ENCODE measurements around the gene FRMD3. TPM values are rescaled to one million over a fixed set of nuclear protein-coding genes. Genes with fewer than 3 reads are reported as not detected.

Gene FRMD3
- total RNA-seq, 1 experiment from 2014 or later: 2.0 TPM

DNA sequence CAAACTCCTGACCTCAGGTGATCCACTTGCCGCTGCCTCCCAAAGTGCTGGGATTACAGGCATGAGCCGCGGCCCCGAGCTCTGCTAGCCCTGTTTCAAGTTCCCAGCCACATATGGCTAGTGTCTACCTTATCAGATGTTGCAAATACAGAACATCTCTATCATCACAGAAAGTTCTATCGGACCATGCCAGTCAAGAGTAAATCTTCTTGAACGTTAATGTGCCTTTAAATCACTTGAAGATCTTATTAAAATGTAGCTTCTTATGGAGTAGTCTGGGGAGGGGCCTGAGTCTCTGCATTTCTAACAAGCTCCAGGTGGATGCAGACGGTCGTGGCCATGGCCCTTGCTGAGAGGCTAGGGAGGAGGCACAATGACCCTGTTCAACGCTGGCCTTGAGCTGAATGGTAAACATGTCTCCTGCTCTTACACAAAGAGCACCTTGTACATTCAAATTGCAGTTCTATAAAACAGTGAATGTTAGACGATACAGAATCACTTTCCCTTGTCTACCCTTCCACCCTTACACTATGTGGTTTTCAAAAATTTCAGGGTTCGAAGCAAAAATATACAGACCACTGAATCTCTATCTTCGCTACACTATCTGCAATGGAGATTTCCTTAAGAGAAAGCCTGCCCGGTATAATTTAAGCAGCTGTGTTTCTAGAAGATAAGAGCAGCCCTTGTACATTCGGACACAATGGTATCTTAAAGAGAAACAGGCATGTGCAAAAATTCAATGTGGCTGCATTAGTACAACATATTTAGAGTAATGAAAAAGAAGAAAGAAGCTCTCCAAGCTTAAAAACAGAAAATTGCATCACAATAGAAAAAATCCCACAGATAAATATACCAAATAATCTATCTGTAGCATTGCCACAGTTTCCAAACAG lies 114.1 kb downstream of the FRMD3 start:
- in situ Hi-C loops (cut with HindIII; ENCODE audit: low pct_unique_long_range_greater_than_20kb, low sequenced_read_pairs): no loop called here
- DNase-seq (ENCODE audit: low read depth): no peak

DNA sequence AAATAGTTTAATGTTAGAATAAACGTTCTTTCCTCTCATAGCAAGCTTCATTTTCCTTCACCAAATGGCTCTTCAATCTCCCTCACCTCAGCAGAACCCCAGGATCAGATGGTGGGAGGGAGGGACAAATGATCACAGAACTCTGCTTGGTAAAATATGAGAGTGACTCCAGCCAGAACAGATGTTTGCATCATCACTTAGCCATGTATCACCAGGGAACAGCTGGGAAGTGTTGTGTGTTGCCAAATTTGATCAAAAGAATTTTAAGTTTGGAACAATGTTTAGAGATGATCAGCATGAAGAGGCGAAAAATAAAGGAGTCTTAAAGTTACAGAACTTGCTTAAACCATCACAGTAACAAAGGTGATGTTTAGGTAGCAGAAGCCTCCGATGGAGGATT lies 115.7 kb downstream of the FRMD3 start:
- no peak for DNase-seq (ENCODE audit: low read depth)
- in situ Hi-C loops (cut with HindIII; ENCODE audit: low pct_unique_long_range_greater_than_20kb, low sequenced_read_pairs): no loop called here

DNA sequence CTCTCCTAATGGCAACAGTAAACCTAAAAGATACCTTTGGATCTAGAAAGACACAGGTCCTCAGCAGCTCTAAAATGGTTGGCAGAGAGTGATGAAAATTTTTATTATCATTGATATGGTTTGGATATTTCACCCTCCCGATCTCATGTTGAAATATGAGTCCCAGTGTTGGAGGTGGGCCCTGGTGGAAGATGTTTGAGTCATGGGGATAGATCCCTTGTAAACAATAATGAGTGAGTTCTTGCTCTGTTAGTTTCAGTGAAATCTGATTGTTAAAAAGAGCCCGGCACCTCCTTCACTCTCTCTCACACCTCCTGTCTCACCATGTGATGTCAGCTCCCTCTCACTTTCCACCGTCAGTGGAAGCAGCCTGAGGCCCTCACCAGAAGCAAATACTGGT lies 117.7 kb downstream of the FRMD3 start:
- DNase-seq (ENCODE audit: low read depth): no peak
- in situ Hi-C loops (cut with HindIII; ENCODE audit: low pct_unique_long_range_greater_than_20kb, low sequenced_read_pairs): no loop called here

DNA sequence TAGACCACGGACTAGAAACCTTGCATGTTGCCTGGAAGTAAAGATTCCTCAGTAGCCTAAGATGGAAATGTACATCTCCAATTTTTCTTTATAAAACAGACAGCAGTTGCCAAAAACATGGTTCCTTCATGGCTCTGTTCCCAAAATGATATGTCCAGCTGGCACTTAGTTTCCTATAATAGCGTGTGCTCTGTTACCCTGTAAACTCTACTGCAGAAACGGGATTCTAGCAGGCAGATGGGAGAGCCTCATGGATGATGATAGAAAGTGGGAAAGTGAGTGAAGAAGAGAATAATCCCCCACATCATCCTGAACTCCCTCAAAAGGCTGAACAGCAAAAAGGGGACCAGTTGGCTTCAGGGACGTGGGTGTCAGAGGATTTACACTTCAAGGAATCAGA lies 118.2 kb downstream of the FRMD3 start:
- in situ Hi-C loops (cut with HindIII; ENCODE audit: low pct_unique_long_range_greater_than_20kb, low sequenced_read_pairs): no loop called here
- DNase-seq (ENCODE audit: low read depth): no peak

DNA sequence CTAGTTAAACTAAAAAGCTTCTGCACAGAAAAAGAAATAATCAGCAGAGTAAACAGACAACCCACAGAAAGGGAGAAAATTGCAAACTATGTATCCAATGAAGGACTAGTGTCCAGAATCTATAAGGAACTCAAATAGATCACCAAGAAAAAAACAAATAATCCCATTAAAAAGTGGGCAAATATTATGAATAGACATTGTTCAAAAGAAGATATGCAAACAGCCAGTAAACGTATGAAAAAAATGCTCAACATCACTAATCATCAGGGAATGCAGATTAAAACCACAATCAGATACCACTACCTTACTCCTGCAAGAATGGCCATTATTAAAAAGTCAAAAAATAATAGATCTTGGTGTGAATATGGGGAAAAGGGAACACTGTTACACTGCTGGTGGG lies 119.9 kb downstream of the FRMD3 start:
- in situ Hi-C loops (cut with HindIII; ENCODE audit: low pct_unique_long_range_greater_than_20kb, low sequenced_read_pairs): no loop called here
- no peak for DNase-seq (ENCODE audit: low read depth)

DNA sequence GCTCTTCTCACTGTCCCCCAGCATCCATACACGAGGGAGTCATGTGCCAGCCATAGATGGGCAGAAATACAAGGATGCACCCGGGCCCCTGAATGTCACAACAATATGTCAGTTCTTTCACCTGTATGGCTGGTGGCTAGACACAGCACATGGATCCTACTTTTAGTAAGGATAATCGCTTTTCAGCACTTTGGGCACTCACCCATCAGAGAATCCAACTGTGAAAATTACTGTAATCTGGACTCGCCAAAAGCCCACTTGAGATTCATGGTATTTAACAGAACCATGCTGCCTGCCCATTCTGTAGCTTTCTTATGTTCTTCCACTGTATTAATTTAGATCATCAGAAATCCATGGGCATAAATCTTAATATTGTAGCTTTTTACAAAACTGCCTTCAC lies 124.8 kb downstream of the FRMD3 start:
- in situ Hi-C loops (cut with HindIII; ENCODE audit: low pct_unique_long_range_greater_than_20kb, low sequenced_read_pairs): no loop called here
- DNase-seq (ENCODE audit: low read depth): no peak

DNA sequence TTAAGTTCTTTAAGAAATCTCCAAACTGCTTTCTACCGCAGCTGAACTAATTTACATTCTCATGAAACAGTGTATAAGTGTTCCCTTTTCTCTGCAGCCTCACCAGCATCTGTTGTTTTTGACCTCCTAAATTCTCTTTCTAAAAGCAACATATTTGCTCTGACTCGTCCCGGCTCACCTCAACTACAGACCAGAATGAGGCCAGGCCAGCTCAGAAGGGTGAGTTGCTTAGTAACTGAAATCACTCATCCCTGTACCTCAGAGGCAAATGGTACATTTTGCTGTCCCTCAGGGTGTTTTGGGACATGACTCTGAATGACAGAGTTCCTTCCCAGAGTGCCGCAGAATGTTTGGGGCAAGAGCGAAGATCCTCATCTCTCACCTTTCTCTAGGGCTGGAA lies 127.5 kb downstream of the FRMD3 start:
- no peak for DNase-seq (ENCODE audit: low read depth)
- in situ Hi-C loops (cut with HindIII; ENCODE audit: low pct_unique_long_range_greater_than_20kb, low sequenced_read_pairs): no loop called here

DNA sequence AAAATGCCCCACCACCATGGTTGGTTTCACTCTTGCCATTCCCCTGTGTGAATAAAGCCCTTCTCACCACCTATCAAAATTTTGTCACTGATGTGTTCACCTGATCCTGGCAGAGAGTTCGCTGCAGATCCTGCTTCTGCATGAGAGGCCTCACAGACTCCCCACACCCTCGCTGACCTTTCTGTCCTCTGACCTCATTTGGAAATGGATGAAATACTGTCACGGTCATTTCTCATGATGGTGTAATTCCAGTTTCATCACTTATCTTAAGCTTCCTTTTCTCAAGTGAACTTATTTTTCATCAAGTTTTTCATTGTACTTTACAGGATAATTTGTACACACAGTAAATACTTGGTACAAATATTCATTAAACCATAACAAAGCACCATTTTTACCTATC lies 131.3 kb downstream of the FRMD3 start:
- no peak for DNase-seq (ENCODE audit: low read depth)
- in situ Hi-C loops (cut with HindIII; ENCODE audit: low pct_unique_long_range_greater_than_20kb, low sequenced_read_pairs): no loop called here

DNA sequence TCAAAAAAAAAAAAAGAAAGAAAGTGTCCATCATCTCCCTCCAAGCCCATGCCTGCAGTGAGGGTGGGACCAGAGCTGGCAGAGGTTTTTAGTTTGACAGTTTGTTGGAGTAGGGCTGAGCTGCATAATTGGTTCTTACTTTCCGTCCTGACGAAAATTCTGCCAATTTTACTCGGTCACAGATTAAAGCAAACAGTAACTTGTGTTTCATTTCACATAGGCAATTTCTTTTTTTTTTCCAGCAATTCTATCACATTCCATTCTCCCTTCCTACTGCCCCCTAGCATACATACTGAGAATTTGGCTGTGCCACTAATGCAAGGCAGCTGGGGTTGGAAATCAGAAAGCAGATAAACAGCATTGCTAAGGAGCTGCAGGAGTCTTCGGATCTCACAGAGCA lies 132.4 kb downstream of the FRMD3 start:
- in situ Hi-C loops (cut with HindIII; ENCODE audit: low pct_unique_long_range_greater_than_20kb, low sequenced_read_pairs): no loop called here
- no peak for DNase-seq (ENCODE audit: low read depth)

DNA sequence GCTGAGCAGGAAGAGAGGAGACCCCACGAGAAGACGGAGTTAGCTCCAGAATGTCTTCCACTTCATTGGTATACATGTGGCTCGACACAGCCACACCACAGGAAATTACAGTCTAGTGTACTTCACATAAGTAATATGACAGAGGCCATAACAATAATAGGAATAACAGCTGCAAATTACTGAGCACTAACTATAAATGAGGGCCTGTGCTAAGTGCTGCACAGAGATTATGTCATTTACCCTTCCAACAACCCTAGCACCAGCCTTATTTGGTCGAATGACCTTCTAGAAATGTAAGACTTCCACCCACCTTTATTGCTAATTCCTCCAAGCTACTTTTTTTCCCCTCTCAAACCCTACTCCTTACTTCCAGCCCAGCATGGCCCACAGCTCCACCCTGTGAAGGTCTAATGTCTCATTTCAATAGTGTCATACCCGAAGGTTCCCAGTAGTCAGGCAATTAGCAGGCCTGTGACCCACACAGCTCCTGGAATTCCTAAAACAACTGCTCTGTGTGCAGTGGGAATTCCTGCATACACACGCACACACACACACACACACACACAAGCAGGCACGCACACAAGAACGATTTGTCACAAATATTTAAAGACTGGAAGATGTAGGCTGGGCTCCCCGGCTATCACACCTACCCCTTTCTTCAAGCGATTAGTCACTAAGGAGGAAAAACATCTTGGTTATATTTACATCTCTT lies 134.5 kb downstream of the FRMD3 start:
- in situ Hi-C loops (cut with HindIII; ENCODE audit: low pct_unique_long_range_greater_than_20kb, low sequenced_read_pairs): no loop called here
- peak; percentile 6 for DNase-seq (ENCODE audit: low read depth)

DNA sequence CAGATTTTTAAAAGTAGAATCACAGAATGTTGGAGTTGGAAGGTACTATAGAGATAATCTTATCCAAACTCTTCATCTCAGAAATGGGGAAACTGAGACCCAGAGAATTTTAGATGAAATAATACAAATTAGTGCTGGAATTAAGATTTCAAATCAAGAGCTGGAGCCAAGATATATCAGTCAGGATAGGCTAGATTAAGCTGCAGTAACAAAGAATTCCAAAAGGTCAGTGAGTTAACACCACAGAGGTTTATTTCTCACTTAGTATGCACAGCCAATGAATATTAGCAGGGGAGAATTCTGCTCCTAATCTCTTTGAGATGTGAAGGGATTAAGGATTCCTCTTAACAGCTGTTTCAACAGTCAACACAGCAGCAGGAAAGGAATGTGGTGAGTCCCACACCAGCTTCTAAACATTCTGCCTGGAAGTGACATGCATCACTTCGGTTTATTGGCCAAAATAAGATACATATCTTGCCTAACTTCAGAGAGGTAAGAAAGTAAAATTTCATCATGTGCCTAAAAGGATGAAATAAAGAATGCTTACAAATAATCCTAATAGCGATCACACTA lies 136.8 kb downstream of the FRMD3 start:
- in situ Hi-C loops (cut with HindIII; ENCODE audit: low pct_unique_long_range_greater_than_20kb, low sequenced_read_pairs): no loop called here
- no peak for DNase-seq (ENCODE audit: low read depth)

DNA sequence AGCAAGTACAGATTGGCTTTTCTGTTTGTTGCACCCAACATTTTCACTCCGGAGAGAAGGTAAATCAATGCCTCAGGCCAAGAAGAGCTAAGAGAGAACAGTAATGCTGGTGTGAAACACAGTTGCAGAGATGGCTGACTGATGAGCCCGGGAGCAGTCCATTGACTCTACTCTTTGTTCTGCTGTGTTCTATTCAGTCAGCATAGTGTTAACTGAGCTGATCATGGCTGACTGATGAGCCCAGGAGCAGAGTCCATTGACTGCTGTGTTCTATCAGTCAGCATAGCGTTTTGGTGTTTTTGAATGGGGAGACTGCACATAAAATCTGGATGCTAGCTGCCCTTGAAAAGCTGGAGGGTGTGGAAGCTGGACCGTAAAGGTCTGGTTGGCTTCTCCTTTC lies 141.4 kb downstream of the FRMD3 start:
- in situ Hi-C loops (cut with HindIII; ENCODE audit: low pct_unique_long_range_greater_than_20kb, low sequenced_read_pairs): no loop called here
- DNase-seq (ENCODE audit: low read depth): no peak

DNA sequence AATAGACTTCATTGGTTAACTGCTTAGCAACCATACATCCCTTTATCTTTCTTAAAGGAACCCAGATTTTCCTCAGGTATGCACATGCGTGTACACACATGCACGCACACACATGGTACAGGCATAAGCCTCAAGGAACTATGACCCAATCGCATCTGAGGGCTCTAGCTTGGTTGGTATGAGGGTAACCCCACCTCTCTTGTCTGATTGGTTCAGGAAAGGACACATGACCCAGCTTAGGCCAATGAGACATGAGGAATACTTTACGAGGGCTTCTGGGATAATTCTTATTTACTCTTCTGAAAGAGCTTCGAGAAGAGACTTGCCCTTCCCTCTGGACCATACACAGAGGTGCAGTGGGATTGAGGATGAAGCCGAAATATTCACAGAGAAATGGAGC lies 141.9 kb downstream of the FRMD3 start:
- no peak for DNase-seq (ENCODE audit: low read depth)
- in situ Hi-C loops (cut with HindIII; ENCODE audit: low pct_unique_long_range_greater_than_20kb, low sequenced_read_pairs): no loop called here

DNA sequence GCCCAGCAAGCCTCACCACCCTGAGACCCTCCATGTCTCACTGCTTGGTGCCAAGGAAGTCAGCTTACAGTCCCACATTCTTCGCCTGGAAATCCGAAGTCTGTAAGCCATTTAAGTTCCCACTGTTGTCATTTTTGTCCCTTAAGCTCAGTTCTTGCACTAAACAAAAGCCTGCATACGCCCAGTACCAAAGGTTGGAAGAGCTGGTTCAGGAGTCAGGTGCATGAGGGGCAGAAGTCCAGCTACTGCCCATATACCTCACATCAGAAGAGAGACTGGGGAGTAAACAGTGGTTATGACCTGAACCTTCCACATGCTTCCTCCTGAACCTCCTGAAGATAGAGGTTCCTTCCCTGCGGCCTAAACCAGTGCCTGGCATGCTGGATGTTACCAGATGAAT lies 146.0 kb downstream of the FRMD3 start:
- DNase-seq (ENCODE audit: low read depth): no peak
- in situ Hi-C loops (cut with HindIII; ENCODE audit: low pct_unique_long_range_greater_than_20kb, low sequenced_read_pairs): no loop called here

DNA sequence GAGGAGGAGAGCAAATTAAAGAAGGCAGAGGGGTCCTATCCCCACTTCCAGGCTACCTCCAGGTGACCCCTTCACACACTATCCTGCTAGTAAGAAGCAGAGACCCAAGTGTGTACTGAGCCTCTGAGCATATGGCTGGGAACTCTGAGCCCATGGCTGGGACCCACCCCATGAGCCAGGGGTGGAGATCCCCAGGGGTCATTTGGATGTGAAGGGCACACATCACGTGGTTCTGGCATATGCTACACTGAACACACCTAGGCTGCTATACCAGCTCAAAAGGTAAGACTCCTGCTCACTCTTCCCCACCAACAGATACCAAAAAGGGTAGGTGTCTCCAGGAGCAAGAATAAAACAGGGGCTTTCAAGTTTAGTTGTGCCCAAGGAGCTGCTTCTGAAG lies 149.9 kb downstream of the FRMD3 start:
- no peak for DNase-seq (ENCODE audit: low read depth)
- in situ Hi-C loops (cut with HindIII; ENCODE audit: low pct_unique_long_range_greater_than_20kb, low sequenced_read_pairs): no loop called here

DNA sequence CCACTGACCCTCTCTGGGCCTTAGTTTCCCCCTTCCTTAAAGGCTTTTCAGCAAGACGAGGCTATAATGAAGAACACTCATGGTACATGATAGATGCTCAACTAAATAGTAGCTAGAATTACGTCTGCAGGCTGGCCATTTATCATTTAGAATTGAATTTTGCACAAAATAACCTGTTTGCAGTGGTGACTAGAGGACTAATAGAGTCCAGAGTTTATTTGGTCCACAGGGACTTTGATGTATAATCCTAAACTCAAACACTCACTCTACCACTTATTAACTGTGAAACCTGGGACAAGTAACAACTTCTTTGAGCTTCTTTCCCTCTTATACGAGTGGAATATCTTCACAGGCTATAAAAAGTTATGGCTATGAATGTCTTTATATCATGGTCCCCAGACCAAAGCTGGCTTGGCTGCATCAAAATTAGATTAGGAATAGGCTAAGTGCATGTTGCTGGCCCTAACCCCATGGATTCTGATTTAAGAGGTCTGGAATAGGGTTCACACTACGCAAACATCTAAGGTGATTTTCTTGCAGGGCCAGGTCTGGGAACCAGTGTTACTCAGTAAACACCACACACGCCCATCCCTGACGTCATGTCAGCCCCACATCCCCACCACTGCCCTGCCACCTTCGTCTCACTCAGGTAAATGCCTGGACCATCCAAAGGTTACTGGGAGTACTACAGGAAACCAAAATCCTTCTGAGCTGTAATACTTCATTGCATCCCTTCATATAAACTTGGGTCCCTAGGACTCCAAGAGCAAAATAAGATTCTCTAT lies 150.6 kb downstream of the FRMD3 start:
- no peak for DNase-seq (ENCODE audit: low read depth)
- in situ Hi-C loops (cut with HindIII; ENCODE audit: low pct_unique_long_range_greater_than_20kb, low sequenced_read_pairs): no loop called here

DNA sequence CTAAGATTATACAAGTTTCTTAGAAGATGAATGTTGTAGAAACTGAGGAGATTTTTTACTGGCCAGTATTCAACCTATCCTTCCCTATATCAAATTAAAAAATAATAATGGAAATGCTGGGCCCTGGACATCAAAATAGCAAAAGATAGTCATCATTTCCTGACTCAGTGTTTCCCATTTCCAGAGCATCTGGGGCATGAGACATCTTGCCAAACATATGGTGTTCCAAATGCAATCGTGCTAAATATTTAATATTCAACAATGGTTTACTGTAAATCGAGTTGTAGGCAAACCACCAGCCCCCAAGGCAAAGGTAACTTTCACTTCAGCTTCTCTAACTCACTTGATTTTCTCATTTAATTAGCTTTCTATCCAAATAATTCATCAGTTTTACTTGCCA lies 152.9 kb downstream of the FRMD3 start:
- in situ Hi-C loops (cut with HindIII; ENCODE audit: low pct_unique_long_range_greater_than_20kb, low sequenced_read_pairs): no loop called here
- no peak for DNase-seq (ENCODE audit: low read depth)

DNA sequence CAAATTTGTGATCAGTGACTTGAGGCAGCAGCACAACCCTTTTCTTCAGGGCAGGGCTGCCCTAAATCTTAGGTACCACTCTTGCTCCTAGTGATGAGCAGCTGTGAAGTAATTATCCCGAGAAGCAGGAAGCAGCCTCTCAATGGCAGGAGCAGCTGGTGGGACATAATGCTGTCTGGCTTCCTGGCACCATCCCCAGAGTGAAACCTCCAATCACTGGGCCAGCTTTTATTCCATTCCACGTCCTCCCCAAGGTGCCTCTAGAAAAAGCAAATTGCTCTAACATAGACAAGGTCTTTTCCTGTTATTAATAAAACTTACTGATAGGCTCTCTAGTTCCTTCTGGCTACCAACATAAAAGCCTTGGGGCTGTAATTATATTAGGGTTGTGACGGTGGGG lies 154.0 kb downstream of the FRMD3 start:
- DNase-seq (ENCODE audit: low read depth): no peak
- in situ Hi-C loops (cut with HindIII; ENCODE audit: low pct_unique_long_range_greater_than_20kb, low sequenced_read_pairs): no loop called here

DNA sequence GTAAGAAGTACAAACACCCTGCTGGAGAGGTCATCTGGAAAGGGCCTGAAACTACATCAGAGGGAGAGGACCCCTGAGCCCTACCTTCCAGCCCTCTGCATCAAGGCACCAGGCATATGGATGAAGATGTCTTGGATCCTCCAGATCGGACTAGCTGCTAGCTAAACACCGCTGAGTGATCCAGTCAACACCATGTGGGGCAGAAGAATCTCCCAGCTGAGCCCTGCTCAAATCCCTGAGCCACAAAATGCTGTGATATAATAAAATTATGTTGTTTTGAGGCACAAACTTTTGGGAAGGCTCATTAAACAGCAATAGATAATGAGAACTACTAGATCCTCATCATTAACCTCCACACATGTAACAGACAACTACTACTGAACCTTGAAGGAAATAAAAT lies 155.2 kb downstream of the FRMD3 start:
- in situ Hi-C loops (cut with HindIII; ENCODE audit: low pct_unique_long_range_greater_than_20kb, low sequenced_read_pairs): no loop called here
- no peak for DNase-seq (ENCODE audit: low read depth)
